IMR-90 (cell line): Measurements from ENCODE around the gene UBE2K. TPM values are rescaled to one million over a fixed set of nuclear protein-coding genes. Genes with fewer than 3 reads are reported as not detected.

Experiments used
- ATAC-seq: fragments of 200-7000 bp; cut with Tn5 transposase; 2 replicates; pipeline ENCODE4 v1.9.1; 2020; ENCODE audit warnings: low read depth, mild to moderate bottlenecking, moderate library complexity
- BruUV-seq: library from RNA; stranded (reverse); fragments of 400-500 nt; replicated peaks from 2 replicates; lab custom pipeline; 2021; lab: Mats Ljungman, UMichigan
- CTCF ChIA-PET: fragments of 300-600 bp; formaldehyde crosslinking; extraction: SDS; loops from one replicate; lab custom pipeline; 2021; ENCODE audit warnings: antibody characterized with exemption; lab: Yijun Ruan, JAX
- POLR2A ChIA-PET: fragments of 300-600 bp; sonication (Branson Sonifier 250); formaldehyde crosslinking; loops from one replicate; lab custom pipeline; 2022; ENCODE audit warnings: antibody characterized with exemption; ENCODE audit not compliant: unreplicated experiment; lab: Charles Lee
- DNase-seq: peaks from one replicate; pipeline ENCODE4 v3.0.0; 2013
- H2AFZ ChIP-seq: replicated peaks from 2 replicates; pipeline ENCODE3; 2013; ENCODE audit warnings: low read length, mild to moderate bottlenecking; ENCODE audit not compliant: poor library complexity
- H2AK5ac ChIP-seq: 2 replicates; pipeline ENCODE4 v1.6.1; 2013; ENCODE audit warnings: low read depth, low read length, inconsistent platforms
- H2AK9ac ChIP-seq: replicated peaks from 2 replicates; pipeline ENCODE3; 2013; ENCODE audit warnings: mild to moderate bottlenecking, low read depth, low read length, moderate library complexity; ENCODE audit not compliant: poor library complexity
- H2BK120ac ChIP-seq: 2 replicates; pipeline ENCODE4 v1.6.1; 2013; ENCODE audit warnings: low read depth, low read length, inconsistent platforms
- H2BK15ac ChIP-seq: 3 replicates; pipeline ENCODE4 v1.6.1; 2013; ENCODE audit warnings: low read depth, low read length, inconsistent platforms
- H2BK20ac ChIP-seq: 2 replicates; pipeline ENCODE4 v1.6.1; 2013; ENCODE audit warnings: low read depth, mild to moderate bottlenecking, inconsistent platforms, low read length, moderate library complexity
- H2BK5ac ChIP-seq: 2 replicates; pipeline ENCODE4 v1.6.1; 2013; ENCODE audit warnings: mild to moderate bottlenecking, low read depth, low read length, inconsistent platforms; ENCODE audit not compliant: poor library complexity, severe bottlenecking
- H3K14ac ChIP-seq: replicated peaks from 2 replicates; pipeline ENCODE4 v1.6.1; 2013; ENCODE audit warnings: low read depth, low read length, inconsistent platforms
- H3K18ac ChIP-seq: 2 replicates; pipeline ENCODE4 v1.6.1; 2013; ENCODE audit warnings: low read depth, low read length, control low read depth
- H3K23ac ChIP-seq: 2 replicates; pipeline ENCODE4 v1.6.1; 2013; ENCODE audit warnings: low read depth, low read length, inconsistent platforms
- H3K27ac ChIP-seq: 2 replicates; pipeline ENCODE4 v1.5.1; 2013; ENCODE audit warnings: mild to moderate bottlenecking, control low read depth, low read length; ENCODE audit not compliant: insufficient read depth
- H3K27me3 ChIP-seq: 2 replicates; pipeline ENCODE4 v1.6.1; 2013; ENCODE audit warnings: low read length; ENCODE audit not compliant: control insufficient read depth, insufficient read depth
- H3K36me3 ChIP-seq: 2 replicates; pipeline ENCODE4 v1.6.1; 2013; ENCODE audit warnings: low read length, mixed read lengths; ENCODE audit not compliant: control insufficient read depth, insufficient read depth
- H3K4ac ChIP-seq: 2 replicates; pipeline ENCODE4 v1.6.1; 2013; ENCODE audit warnings: low read depth, low read length, inconsistent platforms
- H3K4me1 ChIP-seq: 2 replicates; pipeline ENCODE4 v1.6.1; 2013; ENCODE audit warnings: low read length, mixed read lengths; ENCODE audit not compliant: control insufficient read depth, insufficient read depth
- H3K4me2 ChIP-seq: 2 replicates; pipeline ENCODE4 v1.6.1; 2013; ENCODE audit warnings: low read depth, mild to moderate bottlenecking, control low read depth, low read length, moderate library complexity
- H3K4me3 ChIP-seq: 2 replicates; pipeline ENCODE4 v1.5.1; 2013; ENCODE audit warnings: low read depth, mild to moderate bottlenecking, control low read depth, low read length, moderate library complexity; ENCODE audit not compliant: insufficient read depth
- H3K56ac ChIP-seq: 2 replicates; pipeline ENCODE4 v1.6.1; 2013; ENCODE audit warnings: low read length, inconsistent platforms; ENCODE audit not compliant: insufficient read depth; ENCODE audit errors: extremely low read depth
- H3K79me1 ChIP-seq, 2 experiments: 2 replicates each; pipeline ENCODE4 v1.6.1; 2013; ENCODE audit warnings: low read length in 2 of 2, inconsistent platforms in 1 of 2, low read depth in 1 of 2
- H3K9ac ChIP-seq: 2 replicates; pipeline ENCODE4 v1.6.1; 2013; ENCODE audit warnings: low read depth, low read length, control low read depth
- H3K9me1 ChIP-seq: 2 replicates; pipeline ENCODE4 v1.6.1; 2013; ENCODE audit warnings: low read length, inconsistent platforms; ENCODE audit not compliant: insufficient read depth
- H3K9me3 ChIP-seq: 2 replicates; pipeline ENCODE4 v1.6.1; 2013; ENCODE audit warnings: low read length; ENCODE audit not compliant: control insufficient read depth, insufficient read depth
- H4K20me1 ChIP-seq: 2 replicates; pipeline ENCODE4 v1.6.1; 2013; ENCODE audit warnings: low read length, inconsistent platforms; ENCODE audit not compliant: insufficient read depth
- H4K5ac ChIP-seq: 2 replicates; pipeline ENCODE4 v1.6.1; 2013; ENCODE audit warnings: mild to moderate bottlenecking, low read depth, low read length, control low read depth
- H4K8ac ChIP-seq, 2 experiments: 2 replicates each; pipeline ENCODE4 v1.6.1; 2013; ENCODE audit warnings: low read depth in 2 of 2, low read length in 2 of 2, control low read depth in 1 of 2, inconsistent platforms in 1 of 2
- H4K91ac ChIP-seq: 2 replicates; pipeline ENCODE4 v1.6.1; 2013; ENCODE audit warnings: low read depth, low read length, inconsistent platforms; ENCODE audit not compliant: insufficient read depth
- BHLHE40 ChIP-seq: fragments of 150-350 bp; IDR thresholded peaks from 2 replicates; pipeline ENCODE4 v1.6.1; 2016; ENCODE audit warnings: mild to moderate bottlenecking, low read depth, low read length
- CEBPB ChIP-seq: IDR thresholded peaks from 2 replicates; pipeline ENCODE4 v1.6.1; 2012; ENCODE audit warnings: low read depth, low read length, improper control_type of control experiment
- CHD1 ChIP-seq: IDR thresholded peaks from 2 replicates; pipeline ENCODE4 v1.6.1; 2012; ENCODE audit warnings: low read depth, low read length, improper control_type of control experiment
- ELK1 ChIP-seq: fragments of 150-350 bp; IDR thresholded peaks from 2 replicates; pipeline ENCODE4 v1.6.1; 2016; ENCODE audit warnings: low read depth, mild to moderate bottlenecking, low read length, moderate library complexity, borderline replicate concordance
- FOS ChIP-seq: fragments of 150-350 bp; IDR thresholded peaks from 2 replicates; pipeline ENCODE4 v1.6.1; 2016; ENCODE audit warnings: low read depth, low read length
- MAFK ChIP-seq: IDR thresholded peaks from 2 replicates; pipeline ENCODE4 v1.6.1; 2012; ENCODE audit warnings: low read depth, low read length, improper control_type of control experiment
- MAZ ChIP-seq: IDR thresholded peaks from 2 replicates; pipeline ENCODE4 v1.6.1; 2012; ENCODE audit warnings: low read depth, mild to moderate bottlenecking, low read length, improper control_type of control experiment, moderate library complexity, borderline replicate concordance
- MXI1 ChIP-seq: IDR thresholded peaks from 2 replicates; pipeline ENCODE4 v1.6.1; 2012; ENCODE audit warnings: low read depth, mild to moderate bottlenecking, low read length, moderate library complexity, borderline replicate concordance
- NFE2L2 ChIP-seq: fragments of 150-350 bp; IDR thresholded peaks from 2 replicates; pipeline ENCODE4 v1.6.1; 2016; ENCODE audit warnings: low read depth, mild to moderate bottlenecking, low read length
- POLR2A ChIP-seq: IDR thresholded peaks from 2 replicates; pipeline ENCODE4 v1.6.1; 2012; ENCODE audit warnings: mild to moderate bottlenecking, low read depth, low read length
- RAD21 ChIP-seq: IDR thresholded peaks from 2 replicates; pipeline ENCODE4 v1.6.1; 2012; ENCODE audit warnings: low read length, improper control_type of control experiment
- RCOR1 ChIP-seq: IDR thresholded peaks from 2 replicates; pipeline ENCODE4 v1.6.1; 2012; ENCODE audit warnings: mild to moderate bottlenecking, low read length, improper control_type of control experiment; ENCODE audit not compliant: insufficient replicate concordance
- RFX5 ChIP-seq: IDR thresholded peaks from 2 replicates; pipeline ENCODE4 v1.8.0; 2012; ENCODE audit warnings: low read depth, mild to moderate bottlenecking, low read length, moderate library complexity
- SMC3 ChIP-seq: fragments of 150-350 bp; IDR thresholded peaks from 2 replicates; pipeline ENCODE4 v1.6.1; 2016; ENCODE audit warnings: low read depth, mild to moderate bottlenecking, antibody characterized with exemption, low read length, moderate library complexity
- WGBS, 2 experiments: methylation state at CpG; one replicate each; pipeline versions ENCODE4 v1.1.5 to v1.1.7; 2013; ENCODE audit warnings: missing lambda C conversion rate in 2 of 2; ENCODE audit not compliant: insufficient read length in 1 of 2; ENCODE audit errors: extremely low coverage in 2 of 2; 5-methylcytosine and 5-hydroxymethylcytosine counted together
- dilution Hi-C: fragments of 300-500 bp; cut with HindIII; formaldehyde crosslinking; loops from one replicate; pipeline ENCODE4 v1.14.3; 2018; ENCODE audit warnings: low sequenced_read_pairs; ENCODE audit not compliant: unreplicated experiment
- in situ Hi-C: fragments of 300-500 bp; cut with MboI; formaldehyde crosslinking; loops from 3 replicates; pipeline ENCODE4 v1.14.3; 2019; ENCODE audit warnings: low sequenced_read_pairs, inconsistent platforms, mixed read lengths
- intact Hi-C: fragments of 100-400 bp; cut with micrococcal nuclease; formaldehyde crosslinking; loops from 2 replicates; pipeline ENCODE4 v1.10.0; 2022
- polyA plus RNA-seq, 3 experiments: library from polyadenylated mRNA; depleted of rRNA; stranded (reverse); fragments of >200 nt; gene quantifications; 2 replicates each; pipeline ENCODE4 v1.2.3, GENCODE V29; 2012; ENCODE audit warnings: low replicate concordance in 1 of 3
- total RNA-seq: library from RNA; depleted of rRNA; stranded (reverse); fragments of >200 nt; gene quantifications from 2 replicates; pipeline ENCODE4 v1.2.3, GENCODE V29; 2012
- TF ChIP-seq, protein P1 (sequence below): conservative IDR thresholded peaks from 2 replicates; pipeline ENCODE4 v1.5.1; 2012; ENCODE audit warnings: mild to moderate bottlenecking, low read depth, low read length, improper control_type of control experiment
- TF ChIP-seq, protein P2 (sequence below): fragments of 150-350 bp; IDR thresholded peaks from 2 replicates; pipeline ENCODE4 v1.6.1; 2017; ENCODE audit warnings: mild to moderate bottlenecking, antibody characterized with exemption, low read length, low read depth

Gene UBE2K
- total and polyA plus RNA-seq, 2 of the 4 experiments (the other 2 are of a cell fraction) = 17.7 to 44.8 TPM

- H3K4ac ChIP-seq = no peak overlapping the region
- H3K4me2 ChIP-seq = no peak overlapping the region
- no peak overlapping the region for H3K23ac ChIP-seq
- in situ Hi-C loops (no loop called here), intact Hi-C loops (no loop called here), dilution Hi-C loops (no loop called here)
- peaks cover 87% of the 10 kb centered on the region for H4K20me1 ChIP-seq
- WGBS, 2 experiments = no CpG with 5 or more reads among the region's 2 CpGs
- ATAC-seq (no peak), DNase-seq (no peak)
- CTCF ChIA-PET = no interaction called here
- H4K8ac ChIP-seq = no peak overlapping the region
- no peak overlapping the region for H3K9ac ChIP-seq
- H3K9me1 ChIP-seq = peaks cover 6% of the 10 kb centered on the region; the same call in 1 of the 2 replicates
- H2BK15ac ChIP-seq = no peak overlapping the region
- no peaks in the 10 kb centered on the region for H3K9me3 ChIP-seq
- H2BK5ac ChIP-seq = no peak overlapping the region
- H2AFZ ChIP-seq = no peak overlapping the region
- H4K91ac ChIP-seq = no peak overlapping the region
- H3K27me3 ChIP-seq = no peaks in the 10 kb centered on the region
- H2BK120ac ChIP-seq = no peak overlapping the region
- H2AK5ac ChIP-seq = no peak overlapping the region
- POLR2A ChIA-PET = no interaction called here
- no peak overlapping the region for H3K14ac ChIP-seq
- no peak overlapping the region for H2BK20ac ChIP-seq
- peaks cover 3% of the 10 kb centered on the region; the same call in 1 of the 2 replicates for H3K4me1 ChIP-seq
- no peak overlapping the region for H3K18ac ChIP-seq
- peaks cover 8% of the 10 kb centered on the region; the same call in 1 of the 2 replicates for H3K36me3 ChIP-seq
- no peak overlapping the region for H4K5ac ChIP-seq
- no peak for TF ChIP-seq SMC3
- TF ChIP-seq MXI1 = no peak
- TF ChIP-seq, protein P1, sequence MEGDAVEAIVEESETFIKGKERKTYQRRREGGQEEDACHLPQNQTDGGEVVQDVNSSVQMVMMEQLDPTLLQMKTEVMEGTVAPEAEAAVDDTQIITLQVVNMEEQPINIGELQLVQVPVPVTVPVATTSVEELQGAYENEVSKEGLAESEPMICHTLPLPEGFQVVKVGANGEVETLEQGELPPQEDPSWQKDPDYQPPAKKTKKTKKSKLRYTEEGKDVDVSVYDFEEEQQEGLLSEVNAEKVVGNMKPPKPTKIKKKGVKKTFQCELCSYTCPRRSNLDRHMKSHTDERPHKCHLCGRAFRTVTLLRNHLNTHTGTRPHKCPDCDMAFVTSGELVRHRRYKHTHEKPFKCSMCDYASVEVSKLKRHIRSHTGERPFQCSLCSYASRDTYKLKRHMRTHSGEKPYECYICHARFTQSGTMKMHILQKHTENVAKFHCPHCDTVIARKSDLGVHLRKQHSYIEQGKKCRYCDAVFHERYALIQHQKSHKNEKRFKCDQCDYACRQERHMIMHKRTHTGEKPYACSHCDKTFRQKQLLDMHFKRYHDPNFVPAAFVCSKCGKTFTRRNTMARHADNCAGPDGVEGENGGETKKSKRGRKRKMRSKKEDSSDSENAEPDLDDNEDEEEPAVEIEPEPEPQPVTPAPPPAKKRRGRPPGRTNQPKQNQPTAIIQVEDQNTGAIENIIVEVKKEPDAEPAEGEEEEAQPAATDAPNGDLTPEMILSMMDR = no peak
- no peak for TF ChIP-seq RFX5
- TF ChIP-seq MAZ = no peak
- TF ChIP-seq CHD1 = no peak
- TF ChIP-seq, protein P2, sequence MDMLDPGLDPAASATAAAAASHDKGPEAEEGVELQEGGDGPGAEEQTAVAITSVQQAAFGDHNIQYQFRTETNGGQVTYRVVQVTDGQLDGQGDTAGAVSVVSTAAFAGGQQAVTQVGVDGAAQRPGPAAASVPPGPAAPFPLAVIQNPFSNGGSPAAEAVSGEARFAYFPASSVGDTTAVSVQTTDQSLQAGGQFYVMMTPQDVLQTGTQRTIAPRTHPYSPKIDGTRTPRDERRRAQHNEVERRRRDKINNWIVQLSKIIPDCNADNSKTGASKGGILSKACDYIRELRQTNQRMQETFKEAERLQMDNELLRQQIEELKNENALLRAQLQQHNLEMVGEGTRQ = no peak
- TF ChIP-seq NFE2L2 = no peak
- TF ChIP-seq MAFK = no peak
- no peak for TF ChIP-seq CEBPB
- TF ChIP-seq POLR2A = no peak
- TF ChIP-seq ELK1 = no peak
- TF ChIP-seq RCOR1 = no peak
- no peak for TF ChIP-seq BHLHE40
- TF ChIP-seq RAD21 = no peak
- no peak for TF ChIP-seq FOS
- H3K27ac ChIP-seq = no peak overlapping the region
- no peak overlapping the region for H3K4me3 ChIP-seq
- BruUV-seq = no TSS peak
- H2AK9ac ChIP-seq = no peak overlapping the region
- no peak overlapping the region for H3K56ac ChIP-seq
- H3K79me1 ChIP-seq = peaks cover 0 to 17% of the 10 kb centered on the region in 2 experiments; a peak in 2 of 4 replicates
These were observed 4.8 kb downstream of the UBE2K start for GRCh38 chr4:39702716-39703115.
